ENCODE measurements around the gene AIF1L. TPM values are rescaled to one million over a fixed set of nuclear protein-coding genes. Genes with fewer than 3 reads are reported as not detected.

Gene AIF1L
- total RNA-seq, 2 experiments from 2014 or later, result not detected

DNA sequence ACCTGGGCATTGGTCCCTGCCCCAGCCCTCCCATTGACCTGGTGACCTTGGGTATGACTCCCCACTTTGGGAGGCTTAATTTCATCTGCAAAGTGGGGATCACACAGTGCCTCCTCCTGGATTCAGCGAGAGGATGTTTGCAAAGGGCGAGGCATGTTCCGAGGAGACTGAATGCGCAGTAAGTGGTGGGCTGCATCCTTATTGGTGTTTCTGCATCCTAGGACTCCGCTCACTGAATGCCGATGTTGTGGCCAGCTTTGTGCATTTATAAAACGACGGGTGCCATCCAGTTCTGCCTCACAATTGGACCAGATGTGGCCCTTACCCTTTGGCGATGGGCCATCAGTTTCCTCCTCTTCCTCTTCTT lies 23.5 kb upstream of the AIF1L start:
- Histone ChIP-seq H3K9me3 (ENCODE audit: low read length) (no peaks in the 10 kb centered on the region), H3K9me2 (ENCODE audit: insufficient read depth, low read length) (no peaks in the 10 kb centered on the region), H3K4me3 (ENCODE audit: low read depth, low read length, poor library complexity, severe bottlenecking) (no peak overlapping the region), H3K27ac (ENCODE audit: low read depth, low read length, poor library complexity, severe bottlenecking) (no peak overlapping the region), H3K4me1 (ENCODE audit: insufficient read depth, low read length, poor library complexity, severe bottlenecking) (no peaks in the 10 kb centered on the region), H3K36me3 (ENCODE audit: insufficient read depth, low read length) (no peaks in the 10 kb centered on the region), H3K4me2 (ENCODE audit: low read length) (no peak overlapping the region), H3K79me2 (ENCODE audit: insufficient read depth, low read depth, low read length) (no peaks in the 10 kb centered on the region), H2AFZ (ENCODE audit: low read length) (no peak overlapping the region), H4K20me1 (ENCODE audit: insufficient read depth, low read length) (no peaks in the 10 kb centered on the region)
- intact Hi-C loops (cut with micrococcal nuclease; ENCODE audit: unreplicated experiment), result no loop called here
- ChIA-PET POLR2A (interaction anchor here (0.6 kb wide), 1 partner anchor 60 kb away, joined by 8 read pairs; no protein-coding TSS in a partner anchor), CTCF (ENCODE audit: unreplicated experiment) (no interaction called here)
- TF ChIP-seq CTCF (conservative IDR thresholded peaks at IDR 0.05; ENCODE audit: low read length), result no peak
- no peak for TF ChIP-seq EZH2phosphoT487 (IDR thresholded peaks at IDR 0.05; ENCODE audit: borderline replicate concordance, low read depth, low read length)
- no peak for DNase-seq (ENCODE audit: low spot score)
- no TSS peak for BruUV-seq (replicated peaks)

GRCh38 chr9:131076347-131077195 lies 19.8 kb upstream of the AIF1L start:
- no peak overlapping the region for H3K27ac ChIP-seq (ENCODE audit: low read depth, low read length, poor library complexity, severe bottlenecking)
- no peaks in the 10 kb centered on the region for H3K36me3 ChIP-seq (ENCODE audit: insufficient read depth, low read length)
- DNase-seq (ENCODE audit: low spot score), result no peak
- no peak overlapping the region for H3K4me3 ChIP-seq (ENCODE audit: low read depth, low read length, poor library complexity, severe bottlenecking)
- TF ChIP-seq EZH2phosphoT487 (IDR thresholded peaks at IDR 0.05; ENCODE audit: borderline replicate concordance, low read depth, low read length), result no peak
- TF ChIP-seq CTCF (conservative IDR thresholded peaks at IDR 0.05; ENCODE audit: low read length), result no peak
- H3K79me2 ChIP-seq (ENCODE audit: insufficient read depth, low read depth, low read length), result no peaks in the 10 kb centered on the region
- no TSS peak for BruUV-seq (replicated peaks)
- no peak overlapping the region for H3K4me2 ChIP-seq (ENCODE audit: low read length)
- H4K20me1 ChIP-seq (ENCODE audit: insufficient read depth, low read length), result no peaks in the 10 kb centered on the region
- H2AFZ ChIP-seq (ENCODE audit: low read length), result no peak overlapping the region
- H3K9me3 ChIP-seq (ENCODE audit: low read length), result no peaks in the 10 kb centered on the region
- H3K9me2 ChIP-seq (ENCODE audit: insufficient read depth, low read length), result no peaks in the 10 kb centered on the region
- H3K4me1 ChIP-seq (ENCODE audit: insufficient read depth, low read length, poor library complexity, severe bottlenecking), result no peaks in the 10 kb centered on the region
- intact Hi-C loops (cut with micrococcal nuclease; ENCODE audit: unreplicated experiment), result no loop called here
- ChIA-PET POLR2A (no interaction called here), CTCF (ENCODE audit: unreplicated experiment) (no interaction called here)

Data from OCI-LY7 (cell line).